Transverse colon (tissue), 4 donors: Measurements from ENCODE around the gene PTPRN2.

Source experiments
- POLR2A ChIP-seq: fragments of 450-650 bp; IDR thresholded peaks from one replicate; pipeline ENCODE4 v1.6.1; 2016; ENCODE audit warnings: antibody characterized with exemption, mild to moderate bottlenecking, moderate library complexity
- POLR2AphosphoS5 ChIP-seq, 3 donors: sonication (generic); formaldehyde crosslinking; IDR thresholded peaks; one replicate each; pipeline ENCODE4 v1.6.1; 2016; ENCODE audit warnings: antibody characterized with exemption in 3 of 3
- TF ChIP-seq, protein P1 (sequence below), 5 experiments: fragments of 200-600 bp in 3 of 5; fragments of 450-650 bp in 2 of 5; sonication (generic) in 3 of 5; IDR thresholded peaks; 1 replicate in 2 of 5; 2 replicates in 3 of 5; pipeline ENCODE4 v1.5.1; 2016 to 2017; ENCODE audit warnings: antibody characterized with exemption in 5 of 5, inconsistent platforms in 3 of 5, mild to moderate bottlenecking in 2 of 5, moderate library complexity in 1 of 5

DNA sequence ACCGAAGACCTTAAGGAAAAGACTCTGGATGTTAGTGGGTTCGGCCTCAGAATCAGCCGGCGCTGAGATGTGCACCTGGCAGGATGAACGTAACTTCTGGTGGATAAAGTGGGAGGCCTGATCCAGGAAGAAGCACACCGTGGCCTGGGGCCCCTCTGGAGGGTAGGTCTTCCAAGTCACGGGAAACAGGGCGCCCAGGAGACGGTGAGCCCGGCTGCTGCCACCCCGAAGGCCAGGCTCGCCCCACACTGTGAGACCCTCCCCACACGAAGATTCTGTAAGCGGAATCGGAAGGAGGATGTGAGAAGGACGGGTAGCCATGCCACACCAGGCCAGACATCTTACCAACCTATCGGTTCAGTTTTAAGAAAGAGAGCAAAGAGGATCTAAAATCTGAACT, 971.8 kb downstream of the PTPRN2 start:
- TF ChIP-seq POLR2A: no peak
- TF ChIP-seq, protein P1, sequence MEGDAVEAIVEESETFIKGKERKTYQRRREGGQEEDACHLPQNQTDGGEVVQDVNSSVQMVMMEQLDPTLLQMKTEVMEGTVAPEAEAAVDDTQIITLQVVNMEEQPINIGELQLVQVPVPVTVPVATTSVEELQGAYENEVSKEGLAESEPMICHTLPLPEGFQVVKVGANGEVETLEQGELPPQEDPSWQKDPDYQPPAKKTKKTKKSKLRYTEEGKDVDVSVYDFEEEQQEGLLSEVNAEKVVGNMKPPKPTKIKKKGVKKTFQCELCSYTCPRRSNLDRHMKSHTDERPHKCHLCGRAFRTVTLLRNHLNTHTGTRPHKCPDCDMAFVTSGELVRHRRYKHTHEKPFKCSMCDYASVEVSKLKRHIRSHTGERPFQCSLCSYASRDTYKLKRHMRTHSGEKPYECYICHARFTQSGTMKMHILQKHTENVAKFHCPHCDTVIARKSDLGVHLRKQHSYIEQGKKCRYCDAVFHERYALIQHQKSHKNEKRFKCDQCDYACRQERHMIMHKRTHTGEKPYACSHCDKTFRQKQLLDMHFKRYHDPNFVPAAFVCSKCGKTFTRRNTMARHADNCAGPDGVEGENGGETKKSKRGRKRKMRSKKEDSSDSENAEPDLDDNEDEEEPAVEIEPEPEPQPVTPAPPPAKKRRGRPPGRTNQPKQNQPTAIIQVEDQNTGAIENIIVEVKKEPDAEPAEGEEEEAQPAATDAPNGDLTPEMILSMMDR (IDR thresholded peaks at IDR 0.05): no peak
- no peak for TF ChIP-seq POLR2AphosphoS5 (IDR thresholded peaks at IDR 0.05)
